COLO829 (cell line): ENCODE data around the gene USP7.
"Not testable (repeated sequence)": the region's sequence is repeated elsewhere in the genome, so short reads cannot be mapped to it uniquely, and the experiment has no call there.

Experiments
- DNase-seq: peaks from one replicate; pipeline ENCODE4 v3.0.0; 2012; ENCODE audit warnings: low spot score

The USP7 gene

GRCh38 chr16:8972843-8973586 is 9.3 kb upstream of the USP7 start:
- DNase-seq, result no peak

GRCh38 chr16:8971416-8971815 is 7.7 kb upstream of the USP7 start:
- no peak for DNase-seq

- not testable (repeated sequence) for DNase-seq
Measured at GRCh38 chr16:8969202-8969897, 5.6 kb upstream of the USP7 start.

GRCh38 chr16:8968054-8968453 is 4.3 kb upstream of the USP7 start:
- DNase-seq, result not testable (repeated sequence)

GRCh38 chr16:8967132-8967821 is 3.6 kb upstream of the USP7 start:
- DNase-seq, result no peak

GRCh38 chr16:8966817-8967131 is 3.1 kb upstream of the USP7 start:
- no peak for DNase-seq

GRCh38 chr16:8964462-8964861 is 756 bp upstream of the USP7 start:
- no peak for DNase-seq

- no peak for DNase-seq
Measured at GRCh38 chr16:8963010-8963820, 491 bp downstream of the USP7 start.

- DNase-seq, result no peak
Measured at GRCh38 chr16:8962393-8963009, 1.2 kb downstream of the USP7 start.

- DNase-seq, result no peak
Measured at GRCh38 chr16:8961811-8962390, 1.8 kb downstream of the USP7 start.

GRCh38 chr16:8960788-8961109 is 3.0 kb downstream of the USP7 start:
- DNase-seq, result no peak

- no peak for DNase-seq
Measured at GRCh38 chr16:8959921-8960787, 3.6 kb downstream of the USP7 start.

GRCh38 chr16:8958344-8959167 is 5.2 kb downstream of the USP7 start:
- no peak for DNase-seq

GRCh38 chr16:8957509-8958157 is 6.1 kb downstream of the USP7 start:
- DNase-seq, result no peak

- no peak for DNase-seq
Measured at GRCh38 chr16:8957063-8957397, 6.7 kb downstream of the USP7 start.

- DNase-seq, result no peak
Measured at GRCh38 chr16:8956265-8957062, 7.2 kb downstream of the USP7 start.

- no peak for DNase-seq
Measured at GRCh38 chr16:8955828-8956227, 7.9 kb downstream of the USP7 start.

- no peak for DNase-seq
Measured at GRCh38 chr16:8953064-8953463, 10.6 kb downstream of the USP7 start.
